Peyer's patch (tissue), 4 donors: Measurements from ENCODE around the gene ANKS4B.

ENCODE experiments used
- CTCF ChIP-seq, 6 experiments: fragments of 450-650 bp in 4 of 6; fragments of 200-600 bp in 2 of 6; sonication (generic) in 1 of 6; IDR thresholded peaks; one replicate each; pipeline ENCODE4 v1.5.1; 2017 to 2019; ENCODE audit warnings: antibody characterized with exemption in 6 of 6, mild to moderate bottlenecking in 3 of 6, moderate library complexity in 1 of 6
- POLR2A ChIP-seq, 2 donors: fragments of 450-650 bp; IDR thresholded peaks; one replicate each; pipeline ENCODE4 v1.5.1; 2017; ENCODE audit warnings: antibody characterized with exemption in 2 of 2, mild to moderate bottlenecking in 2 of 2, moderate library complexity in 2 of 2

GRCh38 chr16:21302898-21303528, 69.5 kb downstream of the ANKS4B start:
- TF ChIP-seq POLR2A (IDR thresholded peaks at IDR 0.05) (no peak), CTCF (IDR thresholded peaks at IDR 0.05) (no peak)
